HCT116 (cell line): ENCODE data around the gene CCDC148.

Experiments used
- CEBPB ChIP-seq: IDR thresholded peaks from 2 replicates; pipeline ENCODE4 v1.6.1; 2012; ENCODE audit warnings: low read depth
- CTCF ChIP-seq, 3 experiments: fragments of 200-600 bp in 1 of 3; sonication (generic) in 1 of 3; IDR thresholded peaks in 2 of 3; conservative IDR thresholded peaks in 1 of 3; 2 replicates each; pipeline ENCODE4 v1.5.1; 2012 to 2017; ENCODE audit warnings: low read depth in 2 of 3, low read length in 2 of 3, antibody characterized with exemption in 1 of 3, borderline replicate concordance in 1 of 3, control low read depth in 1 of 3, mild to moderate bottlenecking in 1 of 3, mixed read lengths in 1 of 3, mixed run types in 1 of 3, moderate library complexity in 1 of 3; ENCODE audit not compliant: insufficient read depth in 1 of 3
- ELF1 ChIP-seq: IDR thresholded peaks from 2 replicates; pipeline ENCODE4 v1.6.1; 2012; ENCODE audit warnings: low read depth, borderline replicate concordance
- EZH2 ChIP-seq: fragments of 200-600 bp; sonication (generic); IDR thresholded peaks from 2 replicates; pipeline ENCODE4 v1.6.1; 2017; ENCODE audit warnings: antibody characterized with exemption, mixed run types
- EZH2phosphoT487 ChIP-seq: fragments of 200-600 bp; IDR thresholded peaks from 2 replicates; pipeline ENCODE4 v1.6.1; 2018; ENCODE audit warnings: antibody characterized with exemption, borderline replicate concordance
- JUND ChIP-seq: IDR thresholded peaks from 2 replicates; pipeline ENCODE4 v1.6.1; 2012
- POLR2A ChIP-seq: IDR thresholded peaks from 2 replicates; pipeline ENCODE4 v1.7.0; 2011; ENCODE audit warnings: borderline replicate concordance; ENCODE audit not compliant: insufficient read depth, insufficient read length; ENCODE audit errors: extremely low read depth
- POLR2AphosphoS5 ChIP-seq: IDR thresholded peaks from 2 replicates; pipeline ENCODE4 v1.6.1; 2011; ENCODE audit warnings: mild to moderate bottlenecking, low read depth, low read length, moderate library complexity
- SRF ChIP-seq: IDR thresholded peaks from 2 replicates; pipeline ENCODE4 v1.6.1; 2012; ENCODE audit warnings: low read depth
- YY1 ChIP-seq: IDR thresholded peaks from 2 replicates; pipeline ENCODE4 v1.6.1; 2011; ENCODE audit warnings: low read length, low read depth, moderate library complexity, mild to moderate bottlenecking; ENCODE audit not compliant: insufficient replicate concordance; ENCODE audit errors: extremely low read depth
- ZFX ChIP-seq: fragments of 450-650 bp; IDR thresholded peaks from 2 replicates; pipeline ENCODE4 v1.6.1; 2017
- TF ChIP-seq, protein P1 (sequence below): IDR thresholded peaks from 2 replicates; pipeline ENCODE4 v1.6.1; 2012; ENCODE audit warnings: low read depth
- TF ChIP-seq, protein P2 (sequence below): IDR thresholded peaks from 2 replicates; pipeline ENCODE4 v1.6.1; 2011; ENCODE audit warnings: mild to moderate bottlenecking, low read length, moderate library complexity; ENCODE audit not compliant: insufficient replicate concordance; ENCODE audit errors: extremely low read depth

- TF ChIP-seq, protein P1, sequence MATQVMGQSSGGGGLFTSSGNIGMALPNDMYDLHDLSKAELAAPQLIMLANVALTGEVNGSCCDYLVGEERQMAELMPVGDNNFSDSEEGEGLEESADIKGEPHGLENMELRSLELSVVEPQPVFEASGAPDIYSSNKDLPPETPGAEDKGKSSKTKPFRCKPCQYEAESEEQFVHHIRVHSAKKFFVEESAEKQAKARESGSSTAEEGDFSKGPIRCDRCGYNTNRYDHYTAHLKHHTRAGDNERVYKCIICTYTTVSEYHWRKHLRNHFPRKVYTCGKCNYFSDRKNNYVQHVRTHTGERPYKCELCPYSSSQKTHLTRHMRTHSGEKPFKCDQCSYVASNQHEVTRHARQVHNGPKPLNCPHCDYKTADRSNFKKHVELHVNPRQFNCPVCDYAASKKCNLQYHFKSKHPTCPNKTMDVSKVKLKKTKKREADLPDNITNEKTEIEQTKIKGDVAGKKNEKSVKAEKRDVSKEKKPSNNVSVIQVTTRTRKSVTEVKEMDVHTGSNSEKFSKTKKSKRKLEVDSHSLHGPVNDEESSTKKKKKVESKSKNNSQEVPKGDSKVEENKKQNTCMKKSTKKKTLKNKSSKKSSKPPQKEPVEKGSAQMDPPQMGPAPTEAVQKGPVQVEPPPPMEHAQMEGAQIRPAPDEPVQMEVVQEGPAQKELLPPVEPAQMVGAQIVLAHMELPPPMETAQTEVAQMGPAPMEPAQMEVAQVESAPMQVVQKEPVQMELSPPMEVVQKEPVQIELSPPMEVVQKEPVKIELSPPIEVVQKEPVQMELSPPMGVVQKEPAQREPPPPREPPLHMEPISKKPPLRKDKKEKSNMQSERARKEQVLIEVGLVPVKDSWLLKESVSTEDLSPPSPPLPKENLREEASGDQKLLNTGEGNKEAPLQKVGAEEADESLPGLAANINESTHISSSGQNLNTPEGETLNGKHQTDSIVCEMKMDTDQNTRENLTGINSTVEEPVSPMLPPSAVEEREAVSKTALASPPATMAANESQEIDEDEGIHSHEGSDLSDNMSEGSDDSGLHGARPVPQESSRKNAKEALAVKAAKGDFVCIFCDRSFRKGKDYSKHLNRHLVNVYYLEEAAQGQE, result no peak
- TF ChIP-seq POLR2A (no peak), CTCF (IDR thresholded peaks at IDR 0.05 in 2 of 3, conservative IDR thresholded peaks at IDR 0.05 in 1 of 3; ENCODE audit: borderline replicate concordance in 1 of 3, insufficient read depth in 1 of 3, low read depth in 2 of 3, low read length in 2 of 3) (no peak), ZFX (peak; percentile 31; the same call in 1 of the 2 replicates), SRF (no peak), EZH2phosphoT487 (no peak), ELF1 (no peak), CEBPB (no peak), YY1 (peak; percentile 57), POLR2AphosphoS5 (no peak), EZH2 (no peak), JUND (no peak)
- TF ChIP-seq, protein P2, sequence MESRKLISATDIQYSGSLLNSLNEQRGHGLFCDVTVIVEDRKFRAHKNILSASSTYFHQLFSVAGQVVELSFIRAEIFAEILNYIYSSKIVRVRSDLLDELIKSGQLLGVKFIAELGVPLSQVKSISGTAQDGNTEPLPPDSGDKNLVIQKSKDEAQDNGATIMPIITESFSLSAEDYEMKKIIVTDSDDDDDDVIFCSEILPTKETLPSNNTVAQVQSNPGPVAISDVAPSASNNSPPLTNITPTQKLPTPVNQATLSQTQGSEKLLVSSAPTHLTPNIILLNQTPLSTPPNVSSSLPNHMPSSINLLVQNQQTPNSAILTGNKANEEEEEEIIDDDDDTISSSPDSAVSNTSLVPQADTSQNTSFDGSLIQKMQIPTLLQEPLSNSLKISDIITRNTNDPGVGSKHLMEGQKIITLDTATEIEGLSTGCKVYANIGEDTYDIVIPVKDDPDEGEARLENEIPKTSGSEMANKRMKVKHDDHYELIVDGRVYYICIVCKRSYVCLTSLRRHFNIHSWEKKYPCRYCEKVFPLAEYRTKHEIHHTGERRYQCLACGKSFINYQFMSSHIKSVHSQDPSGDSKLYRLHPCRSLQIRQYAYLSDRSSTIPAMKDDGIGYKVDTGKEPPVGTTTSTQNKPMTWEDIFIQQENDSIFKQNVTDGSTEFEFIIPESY, result no peak
Observed at GRCh38 chr2:158457092-158457825, 706 bp upstream of the CCDC148 start.
